Measurements from ENCODE around the gene DNM3.

DNA sequence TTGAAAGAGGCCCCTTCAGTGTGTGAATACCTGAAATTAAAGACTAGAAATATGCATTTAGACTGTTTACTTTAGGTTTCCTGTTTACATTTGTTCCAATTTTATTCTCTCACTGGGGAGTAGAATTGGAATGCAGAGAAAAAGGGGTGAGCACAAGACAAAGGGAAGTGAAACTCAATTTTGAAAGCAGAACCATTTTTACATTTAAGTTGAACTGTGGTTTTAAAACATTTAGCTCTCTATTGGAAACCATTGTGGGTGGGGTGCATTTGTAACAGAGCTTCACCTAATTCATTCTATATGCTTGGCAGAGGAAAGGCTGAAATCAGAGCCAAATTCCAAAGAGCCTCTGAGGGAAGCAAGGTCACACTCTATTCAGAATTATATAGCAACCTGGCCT, 343.9 kb downstream of the DNM3 start:
- TF ChIP-seq POLR2A (IDR thresholded peaks at IDR 0.05) (no peak), POLR2AphosphoS5 (IDR thresholded peaks at IDR 0.05) (no peak), EP300 (IDR thresholded peaks at IDR 0.05; ENCODE audit: low read depth) (no peak)
- TF ChIP-seq, protein P1, sequence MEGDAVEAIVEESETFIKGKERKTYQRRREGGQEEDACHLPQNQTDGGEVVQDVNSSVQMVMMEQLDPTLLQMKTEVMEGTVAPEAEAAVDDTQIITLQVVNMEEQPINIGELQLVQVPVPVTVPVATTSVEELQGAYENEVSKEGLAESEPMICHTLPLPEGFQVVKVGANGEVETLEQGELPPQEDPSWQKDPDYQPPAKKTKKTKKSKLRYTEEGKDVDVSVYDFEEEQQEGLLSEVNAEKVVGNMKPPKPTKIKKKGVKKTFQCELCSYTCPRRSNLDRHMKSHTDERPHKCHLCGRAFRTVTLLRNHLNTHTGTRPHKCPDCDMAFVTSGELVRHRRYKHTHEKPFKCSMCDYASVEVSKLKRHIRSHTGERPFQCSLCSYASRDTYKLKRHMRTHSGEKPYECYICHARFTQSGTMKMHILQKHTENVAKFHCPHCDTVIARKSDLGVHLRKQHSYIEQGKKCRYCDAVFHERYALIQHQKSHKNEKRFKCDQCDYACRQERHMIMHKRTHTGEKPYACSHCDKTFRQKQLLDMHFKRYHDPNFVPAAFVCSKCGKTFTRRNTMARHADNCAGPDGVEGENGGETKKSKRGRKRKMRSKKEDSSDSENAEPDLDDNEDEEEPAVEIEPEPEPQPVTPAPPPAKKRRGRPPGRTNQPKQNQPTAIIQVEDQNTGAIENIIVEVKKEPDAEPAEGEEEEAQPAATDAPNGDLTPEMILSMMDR (IDR thresholded peaks at IDR 0.05), result no peak
